Heart right ventricle (tissue), 16 donors: ENCODE measurements around the gene MUC2. TPM values are rescaled to one million over a fixed set of nuclear protein-coding genes. Genes with fewer than 3 reads are reported as not detected.

Experiments used
- ATAC-seq, 8 donors: fragments of 200-7000 bp; cut with Tn5 transposase; one replicate each; pipeline ENCODE4 v1.9.1; 2020; ENCODE audit warnings: mild to moderate bottlenecking in 8 of 8, moderate library complexity in 8 of 8, moderate number of reproducible peaks in 1 of 8
- DNase-seq, 2 donors: peaks; one replicate each; pipeline ENCODE4 v3.0.0-alpha.2; 2020
- H3K27ac ChIP-seq, 10 donors: fragments of 200-600 bp; sonication (generic) in 2 of 10; one replicate each; pipeline versions ENCODE4 v1.5.0 to v1.8.0; 2020 to 2022; ENCODE audit warnings: mild to moderate bottlenecking in 3 of 10
- H3K27me3 ChIP-seq, 7 donors: fragments of 200-600 bp; one replicate each; pipeline ENCODE4 v1.8.0; 2021 to 2022; ENCODE audit warnings: mild to moderate bottlenecking in 2 of 7
- H3K36me3 ChIP-seq, 9 donors: fragments of 200-600 bp; sonication (generic) in 1 of 9; one replicate each; pipeline versions ENCODE4 v1.5.0 to v1.8.0; 2020 to 2022; ENCODE audit warnings: mild to moderate bottlenecking in 2 of 9
- H3K4me1 ChIP-seq, 9 donors: fragments of 200-600 bp; sonication (generic) in 1 of 9; one replicate each; pipeline versions ENCODE4 v1.5.0 to v1.8.0; 2020 to 2022; ENCODE audit warnings: mild to moderate bottlenecking in 4 of 9
- H3K4me3 ChIP-seq, 10 donors: fragments of 200-600 bp; sonication (generic) in 2 of 10; one replicate each; pipeline versions ENCODE4 v1.5.0 to v1.8.0; 2020 to 2022; ENCODE audit warnings: mild to moderate bottlenecking in 7 of 10, moderate library complexity in 2 of 10
- H3K9me3 ChIP-seq, 11 donors: fragments of 200-600 bp in 10 of 11; sonication (generic) in 2 of 11; one replicate each; pipeline versions ENCODE4 v1.5.0 to v1.8.0; 2013 to 2022; ENCODE audit warnings: mild to moderate bottlenecking in 2 of 11, control low read depth in 1 of 11, moderate library complexity in 1 of 11
- whole genome bisulfite sequencing, 2 donors: extraction: QIAGEN DNeasy Blood & Tissue Kit; methylation state at CpG; one replicate each; pipeline ENCODE4 v1.1.7; 2013; ENCODE audit warnings: inconsistent platforms in 1 of 2; 5-methylcytosine and 5-hydroxymethylcytosine counted together
- intact Hi-C, 10 donors: fragments of 100-400 bp; cut with DNase I; formaldehyde crosslinking; loops; one replicate each; pipeline versions ENCODE4 v1.11.1 to v1.14.2; 2022
- polyA plus RNA-seq, 2 donors: library from polyadenylated mRNA; stranded (reverse); fragments of 200-250 nt; gene quantifications; one replicate each; pipeline ENCODE4 v1.2.3, GENCODE V29; 2013
- total RNA-seq, 10 donors: library from RNA; stranded (reverse); fragmentation: NEBNext Ultra II Directional in 3 of 10; extraction: Animal tissue kit (Norgen Biotek cat#: 25700) in 3 of 10; gene quantifications; one replicate each; pipeline versions ENCODE4 v1.2.1 to v1.2.4, GENCODE V29; 2021 to 2023
- TF ChIP-seq, protein P1 (sequence below), 9 donors: fragments of 200-600 bp; sonication (generic) in 2 of 9; IDR thresholded peaks; one replicate each; pipeline versions ENCODE4 v1.5.0 to v1.8.0; 2021 to 2022; ENCODE audit warnings: antibody characterized with exemption in 9 of 9, mild to moderate bottlenecking in 5 of 9, moderate library complexity in 1 of 9
- donor health status: Arrhythmogenic right ventricular cardiomyopathy.
- donor health status: ischemic (EF 13 %, LVEDD 7.1; RV severe dilation, severe dysfunction).
- donor health status: healthy with polysubstance abuse.
- donor health status: DM: no; HTN: yes; CAD: no.
- donor health status: DM: no; HTN: no; CAD: no.
- donor health status: ischemic (EF 25% LVEDD 6.9; RV normal size, moderate dysfunction).
- donor health status: ischemic (EF 25% LVEDD 5.7; RV mildly dilated, moderate dysfunction).
- donor health status: healthy.
- donor health status: DM: yes; HTN: yes; CAD: no.
- donor health status: Ischemic cardiomyopathy.
- donor health status: ischemic (EF 35%, LVEDD 5.7; RV mildly dilated, moderate dysfunction).
- donor health status: nonischemic (EF 11% LVEDD 7.7; RV severe dilation, severe dysfunction).
- donor health status: DM: yes; HTN: yes; CAD: no.
- donor health status: PGD.
- donor health status: ischemic (EF 29% LVEDD 5.4; RV normal size, mild dysfunction).
- donor health status: nonischemic (EF 23%, LVEDD 6.1; RV moderate dilation, normal function).

Gene MUC2
- total and polyA plus RNA-seq, 12 donors: 0.03 TPM; not detected in 11

DNA sequence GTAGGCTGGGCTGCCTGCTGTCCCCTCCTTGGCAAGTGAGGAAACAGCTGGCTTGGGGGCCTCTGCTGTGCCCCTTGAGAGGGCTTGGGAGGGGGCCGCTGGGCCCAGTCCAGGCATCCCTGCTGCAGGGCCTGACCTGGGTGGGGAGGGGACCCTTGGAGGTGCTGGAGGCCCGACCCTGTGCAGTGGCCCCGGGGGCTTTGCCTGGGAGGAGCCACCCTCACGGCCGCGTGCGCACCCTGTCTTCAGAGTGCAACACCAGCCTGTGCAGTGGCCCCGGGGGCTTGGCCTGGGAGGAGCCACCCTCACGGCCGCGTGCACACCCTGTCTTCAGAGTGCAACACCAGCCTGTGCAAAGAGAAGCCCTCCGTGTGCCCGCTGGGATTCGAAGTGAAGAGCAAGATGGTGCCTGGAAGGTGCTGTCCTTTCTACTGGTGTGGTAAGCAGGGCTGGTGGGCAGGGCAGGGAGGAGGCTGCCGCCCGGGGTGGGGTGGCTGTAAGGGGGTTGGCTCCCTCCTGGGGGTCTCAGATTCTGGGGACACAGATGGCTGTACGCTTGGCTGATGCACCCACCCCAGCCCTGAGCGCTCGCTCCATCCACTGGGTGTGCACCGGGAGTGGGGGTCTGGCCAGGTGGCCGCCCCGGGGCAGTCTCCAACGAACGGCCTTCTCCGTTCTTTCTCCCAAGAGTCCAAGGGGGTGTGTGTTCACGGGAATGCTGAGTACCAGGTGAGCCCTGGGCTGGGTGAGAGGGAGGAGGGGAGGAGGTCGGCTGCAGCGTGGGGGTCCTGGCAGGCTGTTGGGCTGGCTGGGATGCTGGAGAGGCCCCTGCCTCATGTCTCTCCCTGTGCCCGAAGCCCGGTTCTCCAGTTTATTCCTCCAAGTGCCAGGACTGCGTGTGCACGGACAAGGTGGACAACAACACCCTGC, 32.9 kb downstream of the MUC2 start:
- peaks cover 0 to 23% (median 0%) of the 10 kb centered on the region in 7 donors for H3K27me3 ChIP-seq
- intact Hi-C loops: no loop called here

DNA sequence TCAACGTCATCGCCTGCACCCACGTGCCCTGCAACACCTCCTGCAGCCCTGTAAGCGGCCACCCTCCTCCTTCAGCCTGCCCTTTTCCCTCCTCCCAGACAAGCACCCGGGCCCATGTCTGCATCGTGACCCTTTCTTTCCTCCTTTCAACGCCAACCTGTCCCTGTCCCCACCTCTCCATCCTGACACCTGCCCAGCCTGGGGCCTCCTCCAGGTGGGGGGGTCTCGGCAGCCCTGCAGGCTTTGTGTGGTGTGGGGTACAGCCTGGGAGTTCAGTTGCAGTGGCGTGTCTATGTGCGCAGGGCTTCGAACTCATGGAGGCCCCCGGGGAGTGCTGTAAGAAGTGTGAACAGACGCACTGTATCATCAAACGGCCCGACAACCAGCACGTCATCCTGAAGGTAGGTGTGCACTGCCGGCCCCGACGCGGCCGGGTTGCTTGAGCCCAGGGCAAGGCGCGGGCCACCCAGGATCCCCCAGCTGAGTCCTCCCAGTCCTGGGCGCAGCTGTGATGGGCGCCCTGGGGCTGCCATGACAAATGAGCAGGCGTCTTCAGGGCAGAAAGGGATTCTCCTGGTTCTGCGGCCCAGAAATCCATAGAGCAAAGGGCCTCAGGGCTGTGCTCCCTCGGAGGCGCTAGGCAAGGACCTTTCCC, 33.7 kb downstream of the MUC2 start:
- Histone ChIP-seq H3K4me1 (no peaks in the 10 kb centered on the region), H3K27ac (no peak overlapping the region), H3K27me3 (peaks cover 0 to 23% (median 0%) of the 10 kb centered on the region in 7 donors), H3K4me3 (no peak overlapping the region), H3K36me3 (no peaks in the 10 kb centered on the region), H3K9me3 (no peaks in the 10 kb centered on the region)
- TF ChIP-seq, protein P1, sequence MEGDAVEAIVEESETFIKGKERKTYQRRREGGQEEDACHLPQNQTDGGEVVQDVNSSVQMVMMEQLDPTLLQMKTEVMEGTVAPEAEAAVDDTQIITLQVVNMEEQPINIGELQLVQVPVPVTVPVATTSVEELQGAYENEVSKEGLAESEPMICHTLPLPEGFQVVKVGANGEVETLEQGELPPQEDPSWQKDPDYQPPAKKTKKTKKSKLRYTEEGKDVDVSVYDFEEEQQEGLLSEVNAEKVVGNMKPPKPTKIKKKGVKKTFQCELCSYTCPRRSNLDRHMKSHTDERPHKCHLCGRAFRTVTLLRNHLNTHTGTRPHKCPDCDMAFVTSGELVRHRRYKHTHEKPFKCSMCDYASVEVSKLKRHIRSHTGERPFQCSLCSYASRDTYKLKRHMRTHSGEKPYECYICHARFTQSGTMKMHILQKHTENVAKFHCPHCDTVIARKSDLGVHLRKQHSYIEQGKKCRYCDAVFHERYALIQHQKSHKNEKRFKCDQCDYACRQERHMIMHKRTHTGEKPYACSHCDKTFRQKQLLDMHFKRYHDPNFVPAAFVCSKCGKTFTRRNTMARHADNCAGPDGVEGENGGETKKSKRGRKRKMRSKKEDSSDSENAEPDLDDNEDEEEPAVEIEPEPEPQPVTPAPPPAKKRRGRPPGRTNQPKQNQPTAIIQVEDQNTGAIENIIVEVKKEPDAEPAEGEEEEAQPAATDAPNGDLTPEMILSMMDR (IDR thresholded peaks at IDR 0.05): no peak
- DNase-seq (no peak), ATAC-seq (no peak)
- intact Hi-C loops: no loop called here
- WGBS, 2 donors: 78 to 79% methylated on average over 29 of the region's 29 CpGs

More for the DNA sequence above, 32.9 kb downstream of the MUC2 start:
- Histone ChIP-seq H3K4me1 (no peaks in the 10 kb centered on the region), H3K4me3 (no peak overlapping the region), H3K9me3 (no peaks in the 10 kb centered on the region), H3K27ac (no peak overlapping the region), H3K36me3 (no peaks in the 10 kb centered on the region)
- DNase-seq (no peak), ATAC-seq (no peak)
- 83 to 84% methylated on average over 32 of the region's 32 CpGs for WGBS, 2 donors
- TF ChIP-seq, protein P1 (IDR thresholded peaks at IDR 0.05): no peak

GRCh38 chr11:1109101-1109917, 34.6 kb downstream of the MUC2 start:
- Histone ChIP-seq H3K9me3 (no peaks in the 10 kb centered on the region), H3K4me3 (no peak overlapping the region), H3K4me1 (no peaks in the 10 kb centered on the region), H3K27me3 (peaks cover 0 to 23% (median 0%) of the 10 kb centered on the region in 7 donors), H3K36me3 (no peaks in the 10 kb centered on the region), H3K27ac (no peak overlapping the region)
- peak in 1 of 2 donors; percentile 9 for DNase-seq
- 80 to 85% methylated on average over 27 to 28 of the region's 28 CpGs for WGBS, 2 donors
- intact Hi-C loops: no loop called here
- TF ChIP-seq, protein P1 (IDR thresholded peaks at IDR 0.05): no peak
- ATAC-seq: no peak
